CD1c-positive myeloid dendritic cell (primary cell): ENCODE measurements around the gene UBAC1.
"Not testable (repeated sequence)": the region's sequence is repeated elsewhere in the genome, so short reads cannot be mapped to it uniquely, and the experiment has no call there.

Experiments used
- DNase-seq: peaks from one replicate; pipeline ENCODE4 v3.0.0-alpha.2; 2016; ENCODE audit errors: extremely low spot score

Gene UBAC1

GRCh38 chr9:135960411-135961276, 529 bp downstream of the UBAC1 start:
- DNase-seq, result peak; percentile 58

GRCh38 chr9:135959814-135960213, 1.4 kb downstream of the UBAC1 start:
- DNase-seq, result no peak

GRCh38 chr9:135958485-135958884, 2.7 kb downstream of the UBAC1 start:
- DNase-seq, result peak; percentile 77

GRCh38 chr9:135957431-135957830, 3.7 kb downstream of the UBAC1 start:
- DNase-seq, result no peak

DNA sequence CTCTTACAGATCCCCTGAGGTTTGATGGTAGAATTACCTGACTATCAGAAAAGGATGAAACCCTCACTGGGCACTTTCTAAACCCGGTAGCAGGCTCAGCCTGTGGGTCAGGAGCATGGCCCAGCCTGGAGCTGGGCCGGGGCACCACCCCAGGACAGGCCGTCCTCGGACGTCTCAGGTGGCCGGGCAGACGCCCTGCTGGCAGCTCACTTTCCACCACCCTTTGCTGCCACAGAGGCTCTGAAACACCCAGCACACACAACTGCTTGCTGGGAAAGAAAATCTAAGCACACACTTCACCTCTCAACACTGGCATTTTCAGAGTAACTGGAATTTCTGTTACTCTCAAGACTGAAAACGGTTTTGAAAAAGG, 4.4 kb downstream of the UBAC1 start:
- no peak for DNase-seq

DNA sequence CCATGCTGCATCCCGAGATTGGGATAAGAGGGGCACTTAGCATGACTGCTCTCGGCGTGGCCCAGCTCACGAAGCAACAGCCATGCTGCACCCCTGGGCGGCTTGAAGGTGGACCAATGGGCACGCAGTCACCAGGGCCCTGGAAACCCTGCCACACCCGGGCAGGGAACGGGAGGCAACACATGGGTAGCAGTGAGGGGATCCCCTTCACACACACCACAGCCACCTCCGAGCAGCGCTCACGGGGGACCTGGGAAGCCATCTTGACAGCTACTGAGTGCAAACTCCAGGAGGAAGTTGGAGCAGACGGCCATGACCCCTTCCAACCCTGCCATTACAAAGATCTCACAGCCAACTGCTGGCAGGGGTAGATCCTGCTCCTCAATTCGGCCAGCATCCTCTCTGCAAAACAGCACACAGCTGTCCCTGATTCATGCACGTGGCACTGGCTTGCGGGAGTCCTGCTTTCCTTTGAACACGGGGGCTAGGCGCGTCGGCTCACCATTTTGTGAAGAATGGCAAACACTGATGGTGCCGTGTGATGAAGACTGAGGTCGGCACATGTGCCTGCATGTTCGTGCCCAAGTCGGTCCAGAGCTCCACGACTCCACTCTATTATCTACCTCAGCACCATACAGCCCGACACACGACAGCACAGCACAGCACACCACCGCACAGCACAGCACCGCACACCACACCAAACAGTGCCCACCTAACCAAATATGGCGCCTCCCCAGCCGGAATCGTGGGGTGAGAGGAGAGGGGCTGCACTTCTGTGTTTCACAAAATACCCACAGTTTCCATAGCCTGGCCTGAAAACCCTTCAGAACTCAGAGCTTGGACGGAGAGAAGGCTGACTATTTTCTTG, 5.0 kb downstream of the UBAC1 start:
- DNase-seq, result no peak

- no peak for DNase-seq
Measured at GRCh38 chr9:135952664-135953206, 8.4 kb downstream of the UBAC1 start.

DNA sequence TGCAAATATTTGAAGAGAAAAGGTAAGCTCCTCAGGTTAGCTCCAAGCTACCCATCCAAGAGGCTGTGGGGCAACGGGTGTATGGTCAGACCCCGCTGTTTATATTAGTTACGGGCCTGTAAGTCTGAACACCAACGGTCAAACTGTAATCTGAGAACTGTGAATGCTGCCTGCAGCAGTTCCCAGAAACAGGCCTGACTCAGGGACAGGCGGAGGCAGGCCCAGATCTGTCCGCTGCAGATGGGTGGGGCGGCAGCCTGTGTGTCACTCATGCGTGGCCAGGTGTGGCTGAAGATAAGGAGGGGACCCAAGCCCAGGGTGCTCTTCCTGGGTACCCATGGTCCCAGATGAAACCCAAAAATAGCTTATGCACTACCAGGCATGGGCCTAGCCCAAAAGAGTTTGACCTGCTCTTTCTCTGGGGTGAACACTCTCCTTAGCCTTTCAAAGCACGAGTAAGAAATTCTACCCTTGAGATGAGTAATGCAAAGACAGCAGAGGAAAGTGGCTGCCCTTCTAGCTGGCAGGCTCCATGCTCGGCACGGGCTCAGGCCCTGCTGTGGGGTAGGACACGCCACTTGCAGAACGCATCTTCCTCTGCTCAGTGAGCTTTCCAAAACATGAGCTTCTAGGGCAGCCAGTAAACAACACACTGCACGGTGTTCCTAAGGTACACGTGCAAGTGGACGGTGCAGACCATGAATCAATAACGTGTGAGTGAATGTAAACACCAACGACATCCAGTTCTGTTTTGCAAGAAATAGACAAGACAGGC, 9.1 kb downstream of the UBAC1 start:
- DNase-seq, result no peak

- DNase-seq, result not testable (repeated sequence)
Measured at GRCh38 chr9:135951310-135951709, 9.9 kb downstream of the UBAC1 start.

DNA sequence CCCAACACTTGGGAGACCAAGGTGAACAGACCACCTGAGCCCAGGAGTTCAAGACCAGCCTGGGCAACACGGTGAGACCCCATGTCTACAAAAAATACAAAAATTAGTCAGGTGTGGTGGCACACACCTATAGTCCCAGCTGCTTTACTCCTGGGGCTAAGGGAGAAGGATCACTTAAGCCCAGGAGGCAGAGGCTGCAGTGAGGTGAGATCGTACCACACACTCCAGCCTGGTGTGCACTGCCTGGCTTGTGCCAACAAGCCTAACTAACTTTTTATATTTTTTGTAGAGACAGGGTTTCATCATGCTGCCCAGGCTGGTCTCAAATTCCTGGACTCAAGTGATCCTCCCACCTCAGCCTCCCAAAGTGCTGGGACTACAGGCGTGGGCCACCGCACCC, 10.3 kb downstream of the UBAC1 start:
- DNase-seq, result not testable (repeated sequence)

GRCh38 chr9:135950135-135950682, 11.0 kb downstream of the UBAC1 start:
- no peak for DNase-seq

DNA sequence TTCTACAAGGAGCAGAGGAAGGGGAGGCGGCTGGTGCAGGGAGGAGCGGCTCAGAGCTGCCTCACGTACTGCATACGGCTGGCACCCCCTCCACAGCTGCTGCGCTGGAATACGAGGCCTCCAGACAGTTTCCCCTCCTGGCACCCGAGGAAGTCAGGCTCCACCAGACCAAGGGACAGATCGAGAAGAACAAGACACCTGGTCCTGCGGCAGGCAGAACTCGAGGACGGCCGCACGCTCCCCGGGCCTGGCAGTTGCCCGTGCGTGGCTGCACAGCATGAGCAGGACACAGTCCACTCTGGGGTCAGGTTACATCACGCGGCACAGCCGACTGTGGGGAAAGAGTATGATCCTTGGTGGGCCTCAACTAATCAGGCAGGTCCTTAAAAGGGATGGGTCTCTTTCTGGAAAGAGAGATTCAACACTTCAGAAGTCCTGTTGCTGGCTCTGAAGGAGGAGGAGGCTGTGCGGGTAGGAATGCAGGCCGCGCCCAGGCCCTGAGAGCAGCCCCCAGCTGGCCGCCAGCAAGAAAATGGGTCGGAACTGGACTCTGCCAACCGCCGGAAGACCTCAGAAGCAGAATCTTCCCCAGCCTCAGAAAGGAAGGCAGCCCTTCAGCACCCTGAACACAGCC, 11.6 kb downstream of the UBAC1 start:
- DNase-seq, result no peak

DNA sequence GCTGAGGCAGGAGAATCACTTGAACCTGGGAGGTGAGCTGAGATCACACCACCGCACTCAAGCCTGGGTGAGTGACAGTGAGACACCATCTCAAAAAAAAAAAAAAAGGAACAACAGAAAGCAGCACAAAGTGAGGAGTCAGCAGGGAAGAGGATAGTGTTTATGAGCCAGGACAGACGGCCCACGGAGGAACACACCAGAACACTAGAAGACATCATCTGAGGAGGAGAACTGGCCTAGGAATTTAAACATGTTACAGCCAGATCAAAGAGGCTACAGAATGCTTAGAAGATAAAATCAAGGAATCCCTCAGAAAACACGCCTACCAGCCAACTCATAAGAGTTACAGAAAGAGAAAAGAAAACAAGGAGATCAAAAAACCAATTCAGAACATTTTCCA, 12.2 kb downstream of the UBAC1 start:
- no peak for DNase-seq

DNA sequence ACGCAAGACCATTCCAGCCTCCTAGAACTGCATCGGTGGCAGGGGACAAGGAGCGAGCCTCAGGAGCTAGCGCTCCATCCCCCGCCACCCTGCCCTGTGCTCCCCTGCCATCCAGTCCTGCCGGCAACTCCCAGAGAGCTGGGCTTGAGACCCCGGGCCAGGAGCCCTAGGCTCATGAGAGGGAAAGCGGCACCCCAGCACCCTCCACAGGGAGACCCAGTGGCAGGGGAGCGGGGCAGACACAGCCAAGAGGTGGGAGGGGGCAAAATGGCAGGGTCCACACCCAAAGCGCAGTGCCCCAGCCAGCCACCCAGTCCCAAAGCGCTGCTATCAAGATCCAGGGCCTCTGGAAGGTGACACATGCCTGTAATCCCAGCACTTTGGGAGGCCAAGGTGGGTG, 12.7 kb downstream of the UBAC1 start:
- DNase-seq, result no peak

GRCh38 chr9:135947582-135947981, 13.6 kb downstream of the UBAC1 start:
- no peak for DNase-seq

DNA sequence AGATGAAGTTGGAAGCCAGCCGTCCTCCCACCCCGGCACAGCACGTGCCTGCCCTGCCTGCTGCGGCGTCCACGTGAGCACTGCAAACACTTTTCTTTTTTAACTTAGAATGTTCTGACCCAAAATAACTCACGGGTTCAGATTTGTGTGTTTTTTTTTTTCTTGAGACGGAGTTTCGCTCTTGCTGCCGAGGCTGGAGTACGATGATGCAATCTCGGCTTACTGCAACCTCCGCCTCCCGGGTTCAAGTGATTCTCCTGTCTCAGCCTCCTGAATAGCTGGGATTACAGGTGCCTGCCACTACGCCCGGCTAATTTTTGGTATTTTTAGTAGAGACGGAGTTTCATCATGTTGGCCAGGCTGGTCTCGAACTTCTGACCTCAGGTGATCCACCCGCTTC, 14.1 kb downstream of the UBAC1 start:
- not testable (repeated sequence) for DNase-seq

GRCh38 chr9:135946392-135946994, 14.7 kb downstream of the UBAC1 start:
- no peak for DNase-seq

DNA sequence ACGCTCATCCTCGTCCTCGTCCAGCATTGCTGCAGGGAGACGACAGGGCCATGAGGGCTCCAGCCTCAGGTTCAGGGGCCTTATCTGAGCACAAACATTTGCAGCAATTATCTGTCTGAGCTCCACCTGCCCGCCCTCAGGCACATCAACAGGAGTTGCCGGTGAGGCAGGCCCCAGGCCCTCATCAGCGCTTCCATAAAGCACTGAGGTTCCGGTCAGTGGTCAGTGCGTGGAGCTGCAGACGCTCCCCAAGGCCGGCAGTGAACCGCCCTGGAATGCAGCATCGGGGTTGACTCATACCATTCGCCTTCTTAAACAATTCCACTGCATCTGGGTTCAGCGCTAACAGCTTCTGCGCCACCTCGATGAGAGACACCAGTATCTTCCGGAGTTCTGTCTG, 15.2 kb downstream of the UBAC1 start:
- no peak for DNase-seq

GRCh38 chr9:135944444-135945252, 16.5 kb downstream of the UBAC1 start:
- DNase-seq, result no peak

DNA sequence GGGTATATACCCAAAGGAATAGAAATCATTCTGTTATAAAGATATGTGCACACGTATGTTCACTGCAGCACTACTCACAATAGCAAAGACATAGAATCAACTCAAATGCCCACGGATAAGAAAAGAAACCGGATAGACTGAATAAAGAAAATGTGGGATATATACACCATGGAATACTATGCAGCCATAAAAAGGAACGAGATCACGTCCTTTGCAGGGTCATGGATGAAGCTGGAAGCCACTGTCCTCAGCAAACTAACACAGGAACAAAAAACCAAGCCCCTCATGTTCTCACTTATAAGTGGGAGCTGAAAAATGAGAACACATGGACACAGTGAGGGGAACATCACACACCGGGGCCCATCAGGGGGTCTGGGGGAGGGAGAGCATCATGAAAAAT, 17.6 kb downstream of the UBAC1 start:
- not testable (repeated sequence) for DNase-seq
